K562 (cell line): Measurements from ENCODE around the gene MFNG. TPM values are rescaled to one million over a fixed set of nuclear protein-coding genes. Genes with fewer than 3 reads are reported as not detected.
A peak's percentile ranks its signal among the peaks of the same experiment; 100 is the strongest.

Experiments
- ATAC-seq: fragments of 200-7000 bp; cut with Tn5 transposase; 3 replicates; pipeline ENCODE4 v1.9.1; 2020; ENCODE audit warnings: moderate library complexity
- BruUV-seq: library from RNA; stranded (reverse); fragments of 400-500 nt; replicated peaks from 2 replicates; lab custom pipeline; 2021; lab: Mats Ljungman, UMichigan
- CTCF ChIA-PET: fragments of 300-600 bp; formaldehyde crosslinking; extraction: SDS; loops from one replicate; lab custom pipeline; 2021; ENCODE audit warnings: low intra/inter-chr PET ratio; lab: Yijun Ruan, JAX
- POLR2A ChIA-PET: fragments of 300-600, 350-650 bp; sonication (Branson Sonifier 250); formaldehyde crosslinking; extraction: SDS; loops from one replicate; lab custom pipeline; 2021; ENCODE audit warnings: antibody characterized with exemption, inconsistent platforms; lab: Yijun Ruan, JAX
- DNase-seq, 4 experiments: peaks; one replicate each; pipeline versions ENCODE4 v3.0.0 to v3.0.0-alpha.2; 2011 to 2018; ENCODE audit warnings: low spot score in 3 of 4, mixed read lengths in 3 of 4; ENCODE audit errors: extremely low read depth in 1 of 4
- FAIRE-seq: peaks from 2 replicates; lab custom pipeline; 2011; peaks lifted over from hg19 to GRCh38; lab: Jason Lieb, UNC
- H2AFZ ChIP-seq: 2 replicates; pipeline ENCODE4 v1.6.0; 2011; ENCODE audit warnings: low read depth, low read length, control low read depth, inconsistent platforms
- H3K27ac ChIP-seq: fragments of 200-600 bp; 3 replicates; pipeline ENCODE4 v1.8.0; 2011; ENCODE audit warnings: low read depth, mild to moderate bottlenecking, control low read depth, inconsistent platforms, low read length, moderate library complexity, mixed read lengths; ENCODE audit errors: extremely low read depth
- H3K27me3 ChIP-seq, 2 experiments: fragments of 300-600 bp in 1 of 2; 2 replicates in 1 of 2; 3 replicates in 1 of 2; pipeline versions ENCODE4 v1.6.0 to v1.8.0; 2011; ENCODE audit warnings: inconsistent platforms in 2 of 2, low read length in 2 of 2, mild to moderate bottlenecking in 1 of 2, mixed read lengths in 1 of 2, moderate library complexity in 1 of 2; ENCODE audit not compliant: control insufficient read depth in 2 of 2, insufficient read depth in 2 of 2
- H3K36me3 ChIP-seq: fragments of 300-600 bp; 3 replicates; pipeline ENCODE4 v1.8.0; 2011; ENCODE audit warnings: mild to moderate bottlenecking, low read length, inconsistent platforms; ENCODE audit not compliant: control insufficient read depth, insufficient read depth
- H3K4me1 ChIP-seq, 2 experiments: fragments of 200-600 bp in 1 of 2; replicated peaks in 1 of 2; 2 replicates in 1 of 2; 3 replicates in 1 of 2; pipeline versions ENCODE4 v1.5.1 to v1.8.0; 2011; ENCODE audit warnings: inconsistent platforms in 2 of 2, low read length in 2 of 2, mild to moderate bottlenecking in 1 of 2, mixed read lengths in 1 of 2, moderate library complexity in 1 of 2; ENCODE audit not compliant: control insufficient read depth in 2 of 2, insufficient read depth in 2 of 2
- H3K4me2 ChIP-seq: 2 replicates; pipeline ENCODE4 v1.6.1; 2011; ENCODE audit warnings: low read length, control low read depth, inconsistent platforms, mixed read lengths; ENCODE audit not compliant: insufficient read depth
- H3K4me3 ChIP-seq: fragments of 200-600 bp; sonication (generic), shearing (Covaris generic); 2 replicates; pipeline ENCODE4 v1.5.1; 2016; ENCODE audit warnings: control low read depth, inconsistent platforms
- H3K79me2 ChIP-seq: fragments of 200-600 bp; 3 replicates; pipeline ENCODE4 v1.8.0; 2011; ENCODE audit warnings: low read length, inconsistent platforms; ENCODE audit not compliant: control insufficient read depth, insufficient read depth
- H3K9ac ChIP-seq, 2 experiments: 2 replicates each; pipeline versions ENCODE4 v1.6.0 to v1.6.1; 2011; ENCODE audit warnings: low read depth in 2 of 2, low read length in 2 of 2, control low read depth in 1 of 2, inconsistent platforms in 1 of 2, mild to moderate bottlenecking in 1 of 2, mixed read lengths in 1 of 2; ENCODE audit not compliant: insufficient read depth in 1 of 2
- H3K9me1 ChIP-seq: one replicate; pipeline ENCODE4 v1.6.0; 2011; ENCODE audit warnings: inconsistent platforms, mild to moderate bottlenecking, low read length, moderate library complexity; ENCODE audit not compliant: control insufficient read depth, insufficient read depth
- H3K9me3 ChIP-seq: replicated peaks from 2 replicates; pipeline ENCODE4 v1.5.1; 2011; ENCODE audit warnings: low read depth, low read length, inconsistent platforms; ENCODE audit not compliant: control insufficient read depth, insufficient read depth
- H4K20me1 ChIP-seq: replicated peaks from 2 replicates; pipeline ENCODE4 v1.6.1; 2011; ENCODE audit warnings: low read length, inconsistent platforms, mixed read lengths; ENCODE audit not compliant: control insufficient read depth, insufficient read depth
- ARID2 ChIP-seq: fragments of 450-650 bp; IDR thresholded peaks from 2 replicates; pipeline ENCODE4 v1.6.1; 2017; ENCODE audit warnings: antibody characterized with exemption, mild to moderate bottlenecking
- FOXK1 ChIP-seq: sonication (generic); formaldehyde crosslinking; IDR thresholded peaks from 2 replicates; pipeline ENCODE4 v1.8.0; 2022; ENCODE audit warnings: missing genetic modification reagents, mild to moderate bottlenecking, borderline replicate concordance
- HDAC3 ChIP-seq: fragments of 450-650 bp; IDR thresholded peaks from 2 replicates; pipeline ENCODE4 v1.6.1; 2018; ENCODE audit warnings: borderline replicate concordance, mild to moderate bottlenecking, moderate library complexity; ENCODE audit not compliant: partially characterized antibody
- LARP7 ChIP-seq: fragments of 450-650 bp; IDR thresholded peaks from 2 replicates; pipeline ENCODE4 v1.6.1; 2016
- MAFG ChIP-seq: fragments of 450-650 bp; conservative IDR thresholded peaks from 2 replicates; pipeline ENCODE4 v1.6.1; 2016; ENCODE audit warnings: missing genetic modification characterization, missing compliant biosample characterization
- PHF20 ChIP-seq: fragments of 450-650 bp; IDR thresholded peaks from 2 replicates; pipeline ENCODE4 v1.6.1; 2018; ENCODE audit not compliant: partially characterized antibody
- POLR2AphosphoS2 ChIP-seq: IDR thresholded peaks from 2 replicates; pipeline ENCODE4 v1.6.1; 2012; ENCODE audit warnings: low read length, improper control_type of control experiment
- REST ChIP-seq, 2 experiments: fragments of 450-650 bp; formaldehyde crosslinking in 1 of 2; IDR thresholded peaks; 2 replicates each; pipeline versions ENCODE4 v1.4.0 to v1.6.1; 2014 to 2020; ENCODE audit warnings: mild to moderate bottlenecking in 2 of 2, borderline replicate concordance in 1 of 2, low read depth in 1 of 2
- ZBTB8A ChIP-seq: fragments of 450-650 bp; IDR thresholded peaks from 2 replicates; pipeline ENCODE4 v1.6.1; 2018; ENCODE audit warnings: mild to moderate bottlenecking, moderate library complexity; ENCODE audit not compliant: partially characterized antibody
- ZEB2 ChIP-seq: fragments of 450-650 bp; IDR thresholded peaks from 2 replicates; pipeline ENCODE4 v1.6.1; 2016
- ZNF408 ChIP-seq: fragments of 250-450 bp; sonication (Bioruptor Pico); IDR thresholded peaks from 2 replicates; pipeline ENCODE4 v1.4.0; 2020; ENCODE audit warnings: low read depth, mild to moderate bottlenecking, moderate library complexity
- WGBS: fragments of 100-300 bp; shearing (Covaris generic); methylation state at CpG from one replicate; pipeline ENCODE4 v1.1.6; 2016; ENCODE audit warnings: low coverage, mixed read lengths; ENCODE audit not compliant: insufficient coverage; ENCODE audit errors: missing lambda C conversion rate; 5-methylcytosine and 5-hydroxymethylcytosine counted together
- in situ Hi-C: fragments of 300-500 bp; cut with MboI; formaldehyde crosslinking; loops from 4 replicates; pipeline ENCODE4 v1.15.0; 2018; ENCODE audit warnings: inconsistent platforms, mixed read lengths
- intact Hi-C: fragments of 100-400 bp; cut with micrococcal nuclease; formaldehyde crosslinking; loops from 2 replicates; pipeline ENCODE4 v1.14.2; 2022
- polyA plus RNA-seq, 8 experiments: library from polyadenylated mRNA; depleted of rRNA in 4 of 8; stranded (reverse) in 5 of 8; unstranded in 3 of 8; fragments of >200 nt; fragmentation: Nextera tagmentation in 2 of 8; fragmentation: Illumina TruSeq in 1 of 8; extraction: Ambion mirVana in 2 of 8; extraction: Trizol in 1 of 8; gene quantifications; 2 replicates each; pipeline versions ENCODE4 v1.2.1 to v1.2.3, GENCODE V29; 2011 to 2014; ENCODE audit warnings: inconsistent platforms in 1 of 8, missing spikeins in 1 of 8
- total RNA-seq, 7 experiments: library from RNA; depleted of rRNA in 6 of 7; stranded (reverse); fragments of >200 nt in 6 of 7; fragmentation: Illumina TruSeq in 2 of 7; extraction: Trizol in 2 of 7; gene quantifications; 2 replicates each; pipeline versions ENCODE4 v1.2.1 to v1.2.3, GENCODE V29; 2011 to 2021; ENCODE audit warnings: low replicate concordance in 1 of 7
- TF ChIP-seq, protein P1 (sequence below): fragments of 450-650 bp; formaldehyde crosslinking; IDR thresholded peaks from 2 replicates; pipeline ENCODE4 v1.4.0; 2020; ENCODE audit warnings: mild to moderate bottlenecking, mixed read lengths

Gene MFNG
- total and polyA plus RNA-seq, 9 of the 15 experiments (the other 6 are each of a cell fraction or from before 2014, with no cell fraction given), result 0.13 to 0.73 (median 0.38) TPM; not detected in 4

- in situ Hi-C loops (loop anchor here (5.0 kb wide), 2 partner anchors 135 to 290 kb away; no protein-coding TSS in a partner anchor), intact Hi-C loops (loop anchor here (1.0 to 5.0 kb wide), 2 partner anchors 140 to 190 kb away; no protein-coding TSS in a partner anchor)
- FAIRE-seq, result peak; percentile 82
- no peaks in the 10 kb centered on the region for H3K9me1 ChIP-seq
- peaks cover 8 to 17% of the 10 kb centered on the region in 2 experiments; a peak in 3 of 5 replicates for H3K4me1 ChIP-seq
- H3K79me2 ChIP-seq, result no peaks in the 10 kb centered on the region
- peaks cover 8% of the 10 kb centered on the region; the same call in 1 of the 2 replicates for H4K20me1 ChIP-seq
- peaks cover 0 to 19% of the 10 kb centered on the region in 2 experiments; a peak in 3 of 5 replicates for H3K27me3 ChIP-seq
- no peak overlapping the region for H3K4me2 ChIP-seq
- H3K9me3 ChIP-seq, result no peaks in the 10 kb centered on the region
- H3K9ac ChIP-seq, result no peak overlapping the region
- no peak overlapping the region for H2AFZ ChIP-seq
- 43% methylated on average over 2 of the region's 4 CpGs for WGBS
- no peak overlapping the region for H3K27ac ChIP-seq
- peak; percentile 71 to 83 (median 76) for DNase-seq
- POLR2A ChIA-PET, result no interaction called here
- CTCF ChIA-PET, result interaction anchor here (0.6 to 1.9 kb wide), 7 partner anchors 107 to 379 kb away, joined by 3 to 16 read pairs (median 5); no protein-coding TSS in a partner anchor
- no peaks in the 10 kb centered on the region for H3K36me3 ChIP-seq
- ATAC-seq, result peak; percentile 98
- no peak overlapping the region for H3K4me3 ChIP-seq
- no TSS peak for BruUV-seq
- TF ChIP-seq HDAC3, result no peak
- no peak for TF ChIP-seq PHF20
- no peak for TF ChIP-seq FOXK1 (CRISPR knock-in tag)
- no peak for TF ChIP-seq ZNF408
- TF ChIP-seq ARID2, result 0 out of 2 replicates have a peak, but pooled peaks have one; percentile 46
- no peak for TF ChIP-seq MAFG (tag)
- TF ChIP-seq REST (IDR thresholded peaks at IDR 0.05; ENCODE audit: borderline replicate concordance), result peak; percentile 79
- TF ChIP-seq REST (CRISPR knock-in tag; IDR thresholded peaks at IDR 0.05; ENCODE audit: low read depth), result no peak
- TF ChIP-seq ZBTB8A, result no peak
- TF ChIP-seq POLR2AphosphoS2, result no peak
- no peak for TF ChIP-seq LARP7
- peak; percentile 46; the same call in 1 of the 2 replicates for TF ChIP-seq ZEB2
- TF ChIP-seq, protein P1, sequence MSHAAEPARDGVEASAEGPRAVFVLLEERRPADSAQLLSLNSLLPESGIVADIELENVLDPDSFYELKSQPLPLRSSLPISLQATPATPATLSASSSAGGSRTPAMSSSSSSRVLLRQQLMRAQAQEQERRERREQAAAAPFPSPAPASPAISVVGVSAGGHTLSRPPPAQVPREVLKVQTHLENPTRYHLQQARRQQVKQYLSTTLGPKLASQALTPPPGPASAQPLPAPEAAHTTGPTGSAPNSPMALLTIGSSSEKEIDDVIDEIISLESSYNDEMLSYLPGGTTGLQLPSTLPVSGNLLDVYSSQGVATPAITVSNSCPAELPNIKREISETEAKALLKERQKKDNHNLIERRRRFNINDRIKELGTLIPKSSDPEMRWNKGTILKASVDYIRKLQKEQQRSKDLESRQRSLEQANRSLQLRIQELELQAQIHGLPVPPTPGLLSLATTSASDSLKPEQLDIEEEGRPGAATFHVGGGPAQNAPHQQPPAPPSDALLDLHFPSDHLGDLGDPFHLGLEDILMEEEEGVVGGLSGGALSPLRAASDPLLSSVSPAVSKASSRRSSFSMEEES (CRISPR knock-in tag), result no peak
Observed at GRCh38 chr22:37457093-37457893, 28.9 kb downstream of the MFNG start.
